HT1080 (cell line): ENCODE data around the gene PMS2. TPM values are rescaled to one million over a fixed set of nuclear protein-coding genes. Genes with fewer than 3 reads are reported as not detected.
"Not testable (repeated sequence)": the region's sequence is repeated elsewhere in the genome, so short reads cannot be mapped to it uniquely, and the experiment has no call there.

Experiments used
- DNase-seq: peaks from one replicate; pipeline ENCODE4 v3.0.0-alpha.2; 2015; ENCODE audit warnings: low read depth
- small RNA-seq: library from RNA; depleted of rRNA; stranded (forward); fragments of <200 nt; gene quantifications from one replicate; pipeline ENCODE3, GENCODE V24; 2014
- total RNA-seq: library from RNA; depleted of rRNA; stranded (reverse); fragments of >200 nt; shearing (Covaris generic); gene quantifications from 2 replicates; pipeline ENCODE4 v1.2.3, GENCODE V29; 2014; rRNA removed

PMS2 gene
- total RNA-seq, 1 experiment from 2014 or later: 16.0 TPM

GRCh38 chr7:5924180-5924579 lies 84.7 kb downstream of the PMS2 start:
- not testable (repeated sequence) for DNase-seq

Small RNA genes lying within 50 kb of the gene (small RNA-seq; reads per million reads assigned to genes)
- not detected for gene RF00019
- gene RNU6-218P: not detected
- 0.52 reads per million, percentile 56 among the genes with 10 or more reads in this experiment for gene SNORA80D

Other genes with a start within 250 kb of the PMS2 start
- 29.6 and 30.5 TPM in 2 replicates for gene RNF216, start 227.4 kb downstream of the PMS2 start, total RNA-seq
- not detected in 2 replicates for gene OCM, start 128.3 kb downstream of the PMS2 start, total RNA-seq
- 63.0 and 67.2 TPM in 2 replicates for gene CCZ1, start 110.3 kb downstream of the PMS2 start, total RNA-seq
- not detected in 2 replicates for gene RSPH10B, start 38.4 kb downstream of the PMS2 start, total RNA-seq
- 125 and 147 TPM in 2 replicates for gene AIMP2, start 223 bp upstream of the PMS2 start, total RNA-seq
- gene ANKRD61, start 22.3 kb upstream of the PMS2 start, total RNA-seq: 0.18 and 0.37 TPM in 2 replicates
- gene EIF2AK1, start 50.1 kb upstream of the PMS2 start, total RNA-seq: 90.6 and 183 TPM in 2 replicates
- gene USP42, start 95.9 kb upstream of the PMS2 start, total RNA-seq: 3.9 TPM in 2 replicates